Endothelial cell of umbilical vein (primary cell): ENCODE data around the gene CIDEA. TPM values are rescaled to one million over a fixed set of nuclear protein-coding genes. Genes with fewer than 3 reads are reported as not detected.

Experiments used
- BruUV-seq: library from RNA; stranded (reverse); fragments of 400-500 nt; replicated peaks from 2 replicates; lab custom pipeline; 2021; lab: Mats Ljungman, UMichigan
- CTCF ChIA-PET: fragments of 300-600, 350-600 bp; sonication (Branson Sonifier 250); formaldehyde crosslinking; loops from one replicate; lab custom pipeline; 2021; ENCODE audit warnings: antibody characterized with exemption, inconsistent platforms; lab: Charles Lee
- POLR2A ChIA-PET: fragments of 300-600, 350-600 bp; sonication (Branson Sonifier 250); formaldehyde crosslinking; loops from one replicate; lab custom pipeline; 2021; ENCODE audit warnings: antibody characterized with exemption, inconsistent platforms; lab: Charles Lee
- DNase-seq: peaks from one replicate; pipeline ENCODE4 v3.0.0-alpha.2; 2011; ENCODE audit warnings: low read depth, low spot score
- FAIRE-seq: peaks from 2 replicates; lab custom pipeline; 2011; peaks lifted over from hg19 to GRCh38; lab: Jason Lieb, UNC
- H2AFZ ChIP-seq: 2 replicates; pipeline ENCODE4 v1.6.0; 2012; ENCODE audit warnings: low read depth, low read length, control low read depth, inconsistent platforms
- H3K27ac ChIP-seq: 2 replicates; pipeline ENCODE4 v1.5.1; 2011; ENCODE audit warnings: low read depth, mild to moderate bottlenecking, control low read depth, low read length, moderate library complexity; ENCODE audit not compliant: insufficient read depth
- H3K27me3 ChIP-seq, 2 experiments: 2 replicates each; pipeline versions ENCODE4 v1.6.0 to v1.6.1; 2011; ENCODE audit warnings: low read length in 2 of 2, mixed read lengths in 1 of 2; ENCODE audit not compliant: control insufficient read depth in 2 of 2, insufficient read depth in 2 of 2
- H3K36me3 ChIP-seq, 2 experiments: 2 replicates in 1 of 2; 3 replicates in 1 of 2; pipeline ENCODE4 v1.5.1; 2011; ENCODE audit warnings: low read length in 2 of 2, mild to moderate bottlenecking in 1 of 2, moderate library complexity in 1 of 2; ENCODE audit not compliant: control insufficient read depth in 2 of 2, insufficient read depth in 2 of 2; ENCODE audit errors: extremely low read depth in 1 of 2
- H3K4me1 ChIP-seq: 3 replicates; pipeline ENCODE4 v1.5.1; 2011; ENCODE audit warnings: mild to moderate bottlenecking, low read length; ENCODE audit not compliant: control insufficient read depth, insufficient read depth; ENCODE audit errors: extremely low read depth
- H3K4me2 ChIP-seq: 2 replicates; pipeline ENCODE4 v1.6.1; 2011; ENCODE audit warnings: low read length, control low read depth, mixed read lengths; ENCODE audit not compliant: insufficient read depth
- H3K4me3 ChIP-seq, 3 experiments: fragments of 200-600 bp in 1 of 3; sonication (generic), shearing (Covaris generic) in 1 of 3; replicated peaks in 1 of 3; 2 replicates each; pipeline ENCODE4 v1.5.1; 2011 to 2016; ENCODE audit warnings: control low read depth in 3 of 3, low read length in 3 of 3, mild to moderate bottlenecking in 2 of 3, inconsistent platforms in 1 of 3, low read depth in 1 of 3, moderate library complexity in 1 of 3; ENCODE audit not compliant: insufficient read depth in 1 of 3
- H3K79me2 ChIP-seq: 2 replicates; pipeline ENCODE4 v1.6.0; 2012; ENCODE audit warnings: low read length, inconsistent platforms; ENCODE audit not compliant: control insufficient read depth, insufficient read depth
- H3K9ac ChIP-seq: replicated peaks from 2 replicates; pipeline ENCODE3; 2011; ENCODE audit warnings: low read length, control low read depth; ENCODE audit not compliant: insufficient read depth; ENCODE audit errors: extremely low read depth
- H3K9me1 ChIP-seq: replicated peaks from 3 replicates; pipeline ENCODE4 v1.6.0; 2011; ENCODE audit warnings: mild to moderate bottlenecking, low read length; ENCODE audit not compliant: control insufficient read depth, insufficient read depth; ENCODE audit errors: extremely low read depth
- H3K9me3 ChIP-seq: replicated peaks from 2 replicates; pipeline ENCODE4 v1.5.1; 2012; ENCODE audit warnings: low read length, inconsistent platforms; ENCODE audit not compliant: control insufficient read depth, insufficient read depth
- H4K20me1 ChIP-seq: replicated peaks from 2 replicates; pipeline ENCODE3; 2011; ENCODE audit warnings: mild to moderate bottlenecking, low read length; ENCODE audit not compliant: control insufficient read depth, insufficient read depth; ENCODE audit errors: extremely low read depth
- CTCF ChIP-seq, 2 donors: IDR thresholded peaks; 1 replicate in 1 of 2; 2 replicates in 1 of 2; pipeline ENCODE4 v1.5.1; 2011; ENCODE audit warnings: low read length in 2 of 2, mild to moderate bottlenecking in 2 of 2, moderate library complexity in 2 of 2, control low read depth in 1 of 2, inconsistent platforms in 1 of 2, low read depth in 1 of 2; ENCODE audit not compliant: insufficient read depth in 1 of 2; ENCODE audit errors: extremely low read depth in 1 of 2
- EZH2 ChIP-seq: IDR thresholded peaks from 2 replicates; pipeline ENCODE4 v1.6.1; 2012; ENCODE audit warnings: borderline replicate concordance, low read depth, mild to moderate bottlenecking, moderate library complexity, low read length, inconsistent platforms; ENCODE audit not compliant: severe bottlenecking
- FOS ChIP-seq: IDR thresholded peaks from 2 replicates; pipeline ENCODE4 v1.6.1; 2011; ENCODE audit warnings: mild to moderate bottlenecking, low read length, moderate library complexity, borderline replicate concordance; ENCODE audit not compliant: insufficient read depth
- GATA2 ChIP-seq: IDR thresholded peaks from 2 replicates; pipeline ENCODE4 v1.7.0; 2011; ENCODE audit warnings: low read depth, mild to moderate bottlenecking, moderate library complexity, mixed read lengths, low read length; ENCODE audit not compliant: insufficient read length, insufficient read depth
- JUN ChIP-seq: IDR thresholded peaks from 2 replicates; pipeline ENCODE4 v1.6.1; 2011; ENCODE audit warnings: borderline replicate concordance, low read depth; ENCODE audit not compliant: insufficient read length, insufficient read depth
- MAX ChIP-seq: IDR thresholded peaks from 2 replicates; pipeline ENCODE4 v1.6.1; 2011; ENCODE audit not compliant: insufficient read depth, insufficient read length
- MYC ChIP-seq: IDR thresholded peaks from one replicate; pipeline ENCODE4 v1.6.1; 2011; ENCODE audit warnings: mild to moderate bottlenecking, low read depth, low read length
- POLR2A ChIP-seq: IDR thresholded peaks from 2 replicates; pipeline ENCODE4 v1.6.1; 2012; ENCODE audit warnings: low read depth, mild to moderate bottlenecking, control low read depth, low read length
- POLR2AphosphoS5 ChIP-seq: IDR thresholded peaks from 2 replicates; pipeline ENCODE4 v1.6.1; 2012; ENCODE audit warnings: low read depth, mild to moderate bottlenecking, control low read depth, low read length, moderate library complexity; ENCODE audit not compliant: insufficient read depth
- dilution Hi-C: fragments of 300-500 bp; cut with MboI; formaldehyde crosslinking; loops from one replicate; pipeline ENCODE4 v1.15.0; 2019; ENCODE audit warnings: low sequenced_read_pairs; ENCODE audit not compliant: extremely low pct_ligation_motif_present
- intact Hi-C: fragments of 100-400 bp; cut with micrococcal nuclease; formaldehyde crosslinking; loops from one replicate; pipeline ENCODE4 v1.10.0; 2022
- polyA plus RNA-seq, 4 experiments: library from polyadenylated mRNA; depleted of rRNA in 3 of 4; stranded (reverse) in 3 of 4; unstranded in 1 of 4; fragments of >200 nt; gene quantifications; 2 replicates each; pipeline versions ENCODE4 v1.2.1 to v1.2.3, GENCODE V29; 2011 to 2012; ENCODE audit warnings: missing spikeins in 1 of 4
- total RNA-seq: library from RNA; stranded (reverse); gene quantifications from 2 replicates; pipeline ENCODE4 v1.2.3, GENCODE V29; 2021

Gene CIDEA
- total and polyA plus RNA-seq, 2 donors (not counting 3 experiments of a cell fraction or from before 2014, with no cell fraction given) = 0.42 TPM; not detected in 1

GRCh38 chr18:12231040-12231882 lies 22.9 kb upstream of the CIDEA start:
- Histone ChIP-seq H3K27me3 (no peaks in the 10 kb centered on the region), H3K4me2 (no peak overlapping the region), H3K36me3 (no peaks in the 10 kb centered on the region), H3K9me3 (no peaks in the 10 kb centered on the region), H2AFZ (no peak overlapping the region), H3K4me1 (peaks cover 9% of the 10 kb centered on the region), H3K9me1 (no peaks in the 10 kb centered on the region), H3K4me3 (no peak overlapping the region), H3K9ac (no peak overlapping the region), H3K27ac (no peak overlapping the region), H4K20me1 (no peaks in the 10 kb centered on the region), H3K79me2 (no peaks in the 10 kb centered on the region)
- dilution Hi-C loops = no loop called here
- BruUV-seq = no TSS peak
- intact Hi-C loops = loop anchor here (10.0 kb wide), 2 partner anchors 576 to 1626 kb away; no protein-coding TSS in a partner anchor
- ChIA-PET CTCF (no interaction called here), POLR2A (no interaction called here)
- DNase-seq = no peak
- TF ChIP-seq MYC = no peak
- no peak for TF ChIP-seq JUN
- TF ChIP-seq POLR2A = no peak
- no peak for TF ChIP-seq MAX
- TF ChIP-seq FOS = no peak
- no peak for TF ChIP-seq CTCF (IDR thresholded peaks at IDR 0.05; ENCODE audit: extremely low read depth in 1 of 2, insufficient read depth in 1 of 2, low read depth in 1 of 2, low read length in 2 of 2)
- no peak for TF ChIP-seq POLR2AphosphoS5
- no peak for TF ChIP-seq EZH2
- TF ChIP-seq GATA2 = no peak
- FAIRE-seq = no peak
